GM10266 (cell line): ENCODE measurements around the gene AK5.
A peak's percentile ranks its signal among the peaks of the same experiment; 100 is the strongest.
"Not testable (repeated sequence)": the region's sequence is repeated elsewhere in the genome, so short reads cannot be mapped to it uniquely, and the experiment has no call there.

Experiments
- DNase-seq: peaks from one replicate; pipeline ENCODE4 v3.0.0; 2012; ENCODE audit errors: extremely low spot score
- TF ChIP-seq, protein P1 (sequence below): IDR thresholded peaks from 2 replicates; pipeline ENCODE4 v1.5.1; 2012; ENCODE audit warnings: mild to moderate bottlenecking, low read depth; ENCODE audit not compliant: control insufficient read depth, insufficient read depth; ENCODE audit errors: missing control alignments

Gene AK5

DNA sequence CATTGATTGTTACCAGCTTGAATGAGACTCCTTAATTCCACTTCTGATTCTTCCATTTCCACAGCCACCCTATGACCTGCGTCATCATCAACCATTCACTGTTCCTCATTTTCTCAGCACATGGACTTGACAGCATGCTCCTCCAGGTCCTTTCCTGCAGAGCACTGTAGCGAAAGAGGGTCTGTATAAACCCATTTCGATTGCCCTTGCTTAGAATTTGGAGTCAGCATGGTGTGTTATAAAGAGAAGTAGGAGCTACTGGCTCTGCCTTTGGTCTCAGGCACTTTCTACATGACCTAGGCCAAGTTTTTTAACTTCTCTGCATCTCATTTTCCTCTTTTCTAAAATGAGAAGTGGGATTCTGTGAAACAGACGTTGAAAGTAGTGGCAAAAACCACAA is 133.8 kb downstream of the AK5 start:
- TF ChIP-seq, protein P1, sequence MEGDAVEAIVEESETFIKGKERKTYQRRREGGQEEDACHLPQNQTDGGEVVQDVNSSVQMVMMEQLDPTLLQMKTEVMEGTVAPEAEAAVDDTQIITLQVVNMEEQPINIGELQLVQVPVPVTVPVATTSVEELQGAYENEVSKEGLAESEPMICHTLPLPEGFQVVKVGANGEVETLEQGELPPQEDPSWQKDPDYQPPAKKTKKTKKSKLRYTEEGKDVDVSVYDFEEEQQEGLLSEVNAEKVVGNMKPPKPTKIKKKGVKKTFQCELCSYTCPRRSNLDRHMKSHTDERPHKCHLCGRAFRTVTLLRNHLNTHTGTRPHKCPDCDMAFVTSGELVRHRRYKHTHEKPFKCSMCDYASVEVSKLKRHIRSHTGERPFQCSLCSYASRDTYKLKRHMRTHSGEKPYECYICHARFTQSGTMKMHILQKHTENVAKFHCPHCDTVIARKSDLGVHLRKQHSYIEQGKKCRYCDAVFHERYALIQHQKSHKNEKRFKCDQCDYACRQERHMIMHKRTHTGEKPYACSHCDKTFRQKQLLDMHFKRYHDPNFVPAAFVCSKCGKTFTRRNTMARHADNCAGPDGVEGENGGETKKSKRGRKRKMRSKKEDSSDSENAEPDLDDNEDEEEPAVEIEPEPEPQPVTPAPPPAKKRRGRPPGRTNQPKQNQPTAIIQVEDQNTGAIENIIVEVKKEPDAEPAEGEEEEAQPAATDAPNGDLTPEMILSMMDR = no peak
- no peak for DNase-seq

DNA sequence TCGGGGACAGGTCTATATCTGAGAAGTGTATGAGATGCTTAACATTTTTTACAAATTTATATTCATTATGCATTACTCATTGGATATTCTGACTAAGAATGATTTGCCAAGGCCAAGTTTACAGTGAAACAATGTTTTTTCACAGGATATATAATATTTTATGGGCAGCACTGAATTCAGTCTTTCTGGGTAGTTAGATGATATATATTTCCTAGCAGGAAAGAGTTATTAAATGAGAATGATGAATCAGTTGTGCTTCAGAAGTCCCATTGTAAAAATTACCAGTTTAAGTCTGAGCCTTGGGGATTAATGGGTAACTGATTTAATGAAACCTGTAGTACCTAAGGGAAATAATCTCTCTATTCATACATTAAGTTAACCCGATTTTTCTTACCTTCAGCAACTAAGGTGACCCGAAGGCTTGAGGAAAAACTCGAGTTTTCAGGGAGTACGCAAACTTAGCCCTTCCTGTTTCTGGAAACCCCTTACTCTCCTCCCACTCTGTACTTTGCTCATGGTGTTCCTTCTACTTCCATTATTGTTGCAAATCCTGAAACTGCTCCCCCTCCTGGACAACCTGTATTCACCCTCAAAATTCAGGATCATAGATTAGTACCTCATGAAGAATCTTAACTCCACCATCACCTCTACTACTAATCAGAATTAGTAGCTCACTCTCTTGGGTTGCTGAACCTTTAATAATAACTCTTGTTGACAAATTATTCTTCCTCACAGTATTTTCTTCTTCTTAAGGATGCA is 135.1 kb downstream of the AK5 start:
- DNase-seq = no peak
- TF ChIP-seq, protein P1 = peak; percentile 23

DNA sequence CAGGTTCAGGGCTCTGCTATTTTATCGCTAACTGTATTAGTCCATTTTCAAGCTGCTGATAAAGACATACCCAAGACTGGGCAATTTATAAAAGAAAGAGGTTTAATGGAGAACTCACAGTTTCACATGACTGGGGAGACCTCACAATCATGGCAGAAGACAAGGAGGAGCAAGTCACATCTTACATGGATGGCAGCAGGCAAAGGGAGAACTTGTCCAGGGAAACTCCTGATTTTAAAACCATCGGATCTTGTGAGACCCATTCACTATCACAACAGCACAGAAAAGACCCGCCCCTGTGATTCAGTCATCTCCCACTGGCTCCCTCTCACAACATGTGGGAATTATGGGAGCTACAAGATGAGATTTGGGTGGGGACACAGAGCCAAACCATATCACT is 136.2 kb downstream of the AK5 start:
- DNase-seq = not testable (repeated sequence)

DNA sequence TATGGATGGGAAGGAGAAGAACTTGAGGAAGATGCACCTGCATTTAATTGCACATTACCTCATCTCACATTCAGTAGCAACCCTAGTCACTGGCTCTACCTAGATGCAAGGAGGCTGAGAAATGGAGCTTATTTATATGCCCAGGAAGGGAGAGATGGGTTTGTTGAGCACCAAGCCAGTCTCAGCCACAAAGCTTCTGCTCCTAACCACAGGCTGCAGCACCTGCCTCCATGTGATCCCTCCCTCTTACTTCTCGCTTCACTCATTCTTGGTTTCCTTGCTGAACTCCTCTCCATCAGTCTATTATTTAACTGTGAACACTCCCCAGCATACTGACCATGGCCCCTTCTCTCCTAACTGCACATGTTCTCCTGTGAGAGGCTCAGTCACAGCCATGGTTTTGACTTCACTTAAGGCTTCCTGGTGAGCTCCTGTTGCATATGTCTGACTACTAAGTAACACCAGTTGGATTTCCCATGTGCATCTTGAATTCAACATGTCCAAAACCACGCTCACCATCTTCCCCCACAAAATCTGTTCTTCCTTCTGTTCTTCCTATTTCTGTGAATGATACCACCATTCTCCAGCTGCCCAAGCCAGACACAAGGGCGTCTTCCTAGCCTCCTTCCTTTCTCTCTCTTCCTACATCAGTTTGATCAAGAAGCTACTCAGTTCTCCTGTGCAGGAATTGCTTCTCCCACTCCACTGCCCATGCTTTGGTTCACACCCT is 139.8 kb downstream of the AK5 start:
- no peak for DNase-seq
- TF ChIP-seq, protein P1 = no peak

DNA sequence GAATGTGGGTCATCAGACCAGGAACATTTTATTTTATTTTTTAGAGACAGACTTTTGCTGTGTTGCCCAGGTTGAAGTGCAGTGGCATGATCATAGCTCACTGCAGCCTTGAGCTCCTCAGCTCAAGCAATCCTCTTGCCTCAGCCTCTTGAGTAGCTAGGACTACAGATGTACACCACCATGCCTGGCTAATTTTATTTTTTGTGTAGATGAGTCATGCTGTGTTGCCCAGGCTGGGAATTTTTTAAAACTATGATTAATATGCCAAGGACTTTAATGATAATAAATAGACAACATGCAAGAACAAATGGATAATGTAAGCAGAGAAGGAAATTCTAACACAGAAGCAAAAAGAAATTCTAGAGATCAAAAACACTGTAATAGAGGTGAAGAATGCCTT is 142.4 kb downstream of the AK5 start:
- no peak for DNase-seq
- TF ChIP-seq, protein P1 = no peak

DNA sequence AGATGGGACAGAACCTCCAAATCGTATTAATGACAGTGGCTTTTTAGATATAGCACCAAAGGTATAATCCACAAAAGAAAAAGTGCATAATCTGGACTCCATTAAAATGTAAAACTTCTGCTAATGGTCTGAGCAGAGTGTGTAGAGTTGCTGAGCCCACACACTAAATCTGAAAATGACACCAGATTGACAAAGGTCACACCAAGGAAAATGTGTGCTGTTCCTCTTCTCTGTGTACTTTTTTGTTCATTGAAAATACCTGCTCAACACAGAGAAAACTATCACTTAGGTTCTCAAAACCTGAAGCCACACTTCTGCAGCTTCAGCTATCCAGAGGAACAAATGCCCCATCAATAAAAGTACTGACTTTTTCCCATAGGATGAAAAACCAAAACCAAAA is 146.2 kb downstream of the AK5 start:
- no peak for DNase-seq
- TF ChIP-seq, protein P1 = no peak

DNA sequence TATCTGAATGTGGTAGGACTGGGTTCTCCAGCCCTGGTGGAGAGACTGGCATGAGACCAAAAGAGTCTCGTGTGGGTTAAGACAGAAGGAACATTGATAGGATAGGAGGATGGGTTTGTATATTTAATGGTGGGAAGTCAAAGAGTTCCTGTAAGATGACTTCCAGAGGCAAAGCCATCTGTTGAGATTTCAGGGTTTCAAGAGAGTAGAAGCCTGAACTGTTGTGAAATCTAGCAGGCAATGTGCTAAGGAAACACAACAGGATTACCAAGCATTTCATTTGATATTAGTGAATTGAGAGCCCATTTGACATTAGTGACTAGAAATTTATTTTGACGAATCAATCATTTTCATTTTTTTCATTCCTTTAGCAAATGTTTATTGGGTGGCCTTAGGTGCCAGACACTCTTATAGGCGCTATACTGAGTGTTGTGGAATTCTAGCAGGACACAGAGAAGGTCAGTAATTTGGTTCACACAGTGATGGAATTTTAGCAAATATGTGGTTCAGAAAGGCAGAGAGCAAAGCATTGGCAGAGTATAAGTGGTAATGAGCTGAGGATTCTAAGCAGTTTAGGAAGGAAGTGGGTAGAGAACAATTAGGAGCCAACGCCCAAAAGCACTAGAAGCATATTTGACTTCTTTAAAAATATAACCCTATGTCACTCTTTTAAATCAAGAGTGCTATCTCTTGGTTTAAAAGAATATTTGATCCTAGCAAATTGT is 149.3 kb downstream of the AK5 start:
- DNase-seq = no peak
- TF ChIP-seq, protein P1 = no peak
